ENCODE results near the gene DACT3. TPM values are rescaled to one million over a fixed set of nuclear protein-coding genes. Genes with fewer than 3 reads are reported as not detected.
A peak's percentile ranks its signal among the peaks of the same experiment; 100 is the strongest.

Gene DACT3
- total and polyA plus RNA-seq, 2 of the 13 experiments (the other 11 are each of a cell fraction or from before 2014, with no cell fraction given): 0.04 TPM; not detected in 1

GRCh38 chr19:46600384-46601317, 60.3 kb downstream of the DACT3 start (continued):
- TF ChIP-seq ZBED4 (CRISPR knock-in tag; IDR thresholded peaks at IDR 0.05; ENCODE audit: borderline replicate concordance): peak; percentile 65; the same call in 1 of the 2 replicates
- TF ChIP-seq EEA1 (CRISPR knock-in tag; IDR thresholded peaks at IDR 0.05; ENCODE audit: borderline replicate concordance): no peak; the same call in 1 of the 2 replicates
- TF ChIP-seq ZNF264 (CRISPR knock-in tag; IDR thresholded peaks at IDR 0.05): 0 out of 2 replicates have a peak, but pooled peaks have one; percentile 5
- TF ChIP-seq PHF20 (CRISPR knock-in tag; IDR thresholded peaks at IDR 0.05): peak; percentile 78
- TF ChIP-seq MEIS1 (CRISPR knock-in tag; IDR thresholded peaks at IDR 0.05; ENCODE audit: borderline replicate concordance): peak; percentile 78; the same call in 1 of the 2 replicates
- TF ChIP-seq RXRB (CRISPR knock-in tag; IDR thresholded peaks at IDR 0.05; ENCODE audit: borderline replicate concordance): peak; percentile 43; the same call in 1 of the 2 replicates
- TF ChIP-seq ZNF572 (CRISPR knock-in tag; IDR thresholded peaks at IDR 0.05): no peak; the same call in 1 of the 2 replicates
- TF ChIP-seq PAXIP1 (CRISPR knock-in tag; conservative IDR thresholded peaks at IDR 0.05): peak; percentile 54; the same call in 1 of the 2 replicates
- no peak for TF ChIP-seq ZNF101 (CRISPR knock-in tag; IDR thresholded peaks at IDR 0.05; ENCODE audit: borderline replicate concordance, low read depth)
- no peak for TF ChIP-seq ZNF724P (CRISPR knock-in tag; IDR thresholded peaks at IDR 0.05; ENCODE audit: borderline replicate concordance)
- no peak for TF ChIP-seq USF2 (IDR thresholded peaks at IDR 0.05; ENCODE audit: low read depth, low read length)
- TF ChIP-seq USF2 (CRISPR knock-in tag; IDR thresholded peaks at IDR 0.05; ENCODE audit: borderline replicate concordance): no peak
- peak; percentile 55 for TF ChIP-seq RAD21 (CRISPR knock-in tag; IDR thresholded peaks at IDR 0.05)
- no peak for TF ChIP-seq ZNF234 (CRISPR knock-in tag; conservative IDR thresholded peaks at IDR 0.05)
- peak; percentile 28; the same call in 1 of the 2 replicates for TF ChIP-seq BCL6 (CRISPR knock-in tag; IDR thresholded peaks at IDR 0.05)
- TF ChIP-seq HNRNPLL (IDR thresholded peaks at IDR 0.05; ENCODE audit: low read depth, low read length, poor library complexity, severe bottlenecking): peak; percentile 65
- TF ChIP-seq GATAD2A (CRISPR knock-in tag; IDR thresholded peaks at IDR 0.05): peak; percentile 61; the same call in 1 of the 2 replicates
- peak; percentile 84 for TF ChIP-seq ZSCAN25 (CRISPR knock-in tag; IDR thresholded peaks at IDR 0.05)
- TF ChIP-seq DPF2 (CRISPR knock-in tag; IDR thresholded peaks at IDR 0.05; ENCODE audit: borderline replicate concordance, low read depth): no peak

Measured in HepG2 (cell line).